Hematopoietic multipotent progenitor cell (in vitro differentiated cells): Measurements from ENCODE around the gene PCNT. TPM values are rescaled to one million over a fixed set of nuclear protein-coding genes. Genes with fewer than 3 reads are reported as not detected.

Source experiments
- DNase-seq, 3 donors: peaks; one replicate each; pipeline ENCODE4 v3.0.0-alpha.2; 2011 to 2015; ENCODE audit warnings: low read depth in 2 of 3, low spot score in 2 of 3
- total RNA-seq: library from RNA; depleted of rRNA; stranded (reverse); fragments of >200 nt; gene quantifications from one replicate; pipeline ENCODE4 v1.2.3, GENCODE V29; 2012

The PCNT gene
- total RNA-seq, 1 donor, result 36.9 TPM

DNA sequence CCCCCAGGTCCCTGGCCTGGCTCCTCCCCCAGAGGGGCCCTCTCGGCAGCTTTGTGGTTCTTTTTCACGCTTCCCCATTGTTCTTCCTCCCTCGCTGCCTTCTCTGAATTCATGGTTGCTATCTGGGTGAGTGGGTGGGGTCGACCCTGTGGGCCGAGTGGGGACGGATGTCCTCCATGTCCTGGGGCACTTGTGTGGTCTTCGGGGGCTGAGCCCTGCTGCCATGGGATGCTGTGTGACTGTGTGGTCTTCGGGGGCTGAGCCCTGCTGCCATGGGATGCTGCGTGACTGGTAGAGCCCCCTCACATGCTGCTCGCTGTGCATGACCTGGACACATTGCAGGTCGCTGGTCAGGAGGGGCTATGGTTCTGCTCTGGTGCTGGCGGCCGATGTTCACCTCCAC, 113.1 kb downstream of the PCNT start:
- DNase-seq, result no peak

DNA sequence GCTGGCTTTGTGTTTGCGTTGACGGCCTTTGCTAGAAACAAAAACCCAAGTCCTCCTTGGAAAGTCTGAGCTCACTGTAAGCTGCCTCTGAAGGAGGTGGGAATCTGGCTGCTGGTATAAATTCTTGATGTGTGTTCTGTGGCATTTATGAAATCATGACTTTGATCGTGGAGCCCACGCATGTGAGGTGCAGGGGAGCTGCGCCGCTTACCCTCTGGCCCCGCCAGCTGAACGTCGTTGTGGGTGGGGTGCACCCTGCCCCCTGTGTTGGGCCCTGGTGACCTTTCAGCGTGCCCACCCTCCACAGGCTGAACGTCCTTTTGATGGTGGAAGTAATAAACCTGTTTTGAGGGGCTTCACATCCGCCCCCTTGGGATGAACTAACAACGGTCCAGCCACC, 113.6 kb downstream of the PCNT start:
- no peak for DNase-seq

GRCh38 chr21:46438241-46438640, 114.3 kb downstream of the PCNT start:
- no peak for DNase-seq

DNA sequence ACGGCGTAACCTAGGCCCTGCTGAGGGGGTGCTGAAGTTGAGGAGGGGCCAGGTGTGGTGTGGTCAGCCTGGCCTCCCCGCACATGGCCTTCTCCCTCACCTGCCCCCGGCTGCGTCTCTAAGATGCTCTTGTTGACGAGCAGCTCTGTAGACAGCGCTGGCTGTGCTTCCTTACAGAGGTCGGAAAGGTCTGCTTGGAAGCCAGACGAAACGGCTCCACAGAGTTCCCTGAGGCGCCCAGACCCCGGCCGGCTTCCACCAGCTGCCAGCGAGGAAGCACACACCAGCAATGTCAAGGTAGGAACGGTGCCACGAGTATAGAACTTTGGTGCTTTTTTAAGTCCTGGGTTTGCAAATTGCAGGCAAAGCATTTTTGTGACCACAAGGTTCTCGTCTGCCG, 116.0 kb downstream of the PCNT start:
- DNase-seq, result no peak

- DNase-seq, result no peak
Measured at GRCh38 chr21:46441331-46441730, 117.4 kb downstream of the PCNT start.

DNA sequence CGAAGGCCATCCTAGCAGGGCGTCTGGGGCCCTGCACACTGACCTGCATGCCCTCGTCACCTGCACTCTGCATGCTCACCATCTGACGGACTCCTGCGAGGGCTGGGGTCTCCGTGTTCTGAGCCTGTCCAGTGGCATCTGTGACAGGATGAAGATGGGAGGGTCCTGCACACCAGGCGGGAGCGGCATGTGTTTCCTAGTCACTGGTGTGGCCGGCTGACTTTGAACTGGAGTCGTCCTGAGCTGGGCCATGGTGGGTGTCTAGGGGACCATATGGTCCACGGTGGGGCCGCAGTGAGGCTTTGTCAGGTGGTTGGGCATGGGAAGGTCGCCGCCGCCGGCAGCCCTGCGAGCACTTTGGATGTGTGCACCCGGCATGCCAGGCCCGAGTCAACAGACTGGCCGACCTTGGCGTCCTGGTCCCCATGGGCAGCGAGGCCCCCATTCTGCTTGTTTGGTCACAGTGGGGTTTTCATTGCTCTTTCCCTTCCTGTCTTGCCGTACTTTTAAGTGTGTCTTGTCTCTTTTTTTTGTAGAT, 118.1 kb downstream of the PCNT start:
- no peak for DNase-seq

DNA sequence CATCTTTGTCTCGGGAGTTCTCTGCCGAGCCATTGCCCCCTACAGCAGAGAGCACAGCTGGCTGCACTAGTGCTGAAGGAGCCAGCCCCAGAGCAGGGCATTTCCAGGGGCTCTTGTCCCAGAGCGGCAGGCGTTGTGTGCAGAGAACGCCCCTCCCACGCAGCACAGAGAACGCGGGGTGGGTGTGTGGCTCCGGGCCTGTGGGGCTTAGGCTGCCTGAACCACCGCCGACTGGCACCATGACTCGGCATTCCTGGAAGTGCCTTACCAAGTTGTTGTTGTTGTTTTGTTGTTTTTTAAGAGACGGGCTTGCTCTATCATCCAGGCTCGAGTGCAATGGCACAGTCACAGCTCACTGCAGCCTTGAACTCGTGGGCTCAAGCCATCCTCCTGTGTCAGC, 119.0 kb downstream of the PCNT start:
- peak in 1 of 3 donors; percentile 23 for DNase-seq

DNA sequence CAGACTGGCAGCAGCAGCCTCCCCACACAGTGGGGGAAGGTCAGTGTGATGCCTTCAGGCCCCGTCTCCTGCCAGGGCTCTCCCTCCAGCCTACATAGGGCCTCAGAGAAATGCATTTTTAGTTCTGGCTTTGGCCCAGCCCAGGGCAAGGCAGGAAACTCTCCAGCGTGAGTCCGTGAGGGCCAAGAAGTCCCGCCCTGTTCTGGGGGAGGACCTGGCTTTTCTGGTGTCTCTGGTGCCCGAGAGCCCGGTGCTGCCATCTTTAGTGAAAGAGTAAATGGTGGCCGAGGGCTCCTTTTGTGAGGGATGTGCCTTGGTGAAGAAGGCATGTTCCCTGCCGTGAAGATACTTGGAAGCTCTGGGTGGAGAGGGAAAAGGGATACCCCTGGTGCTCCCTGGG, 120.0 kb downstream of the PCNT start:
- DNase-seq, result no peak

- no peak for DNase-seq
Measured at GRCh38 chr21:46448108-46448507, 124.2 kb downstream of the PCNT start.

DNA sequence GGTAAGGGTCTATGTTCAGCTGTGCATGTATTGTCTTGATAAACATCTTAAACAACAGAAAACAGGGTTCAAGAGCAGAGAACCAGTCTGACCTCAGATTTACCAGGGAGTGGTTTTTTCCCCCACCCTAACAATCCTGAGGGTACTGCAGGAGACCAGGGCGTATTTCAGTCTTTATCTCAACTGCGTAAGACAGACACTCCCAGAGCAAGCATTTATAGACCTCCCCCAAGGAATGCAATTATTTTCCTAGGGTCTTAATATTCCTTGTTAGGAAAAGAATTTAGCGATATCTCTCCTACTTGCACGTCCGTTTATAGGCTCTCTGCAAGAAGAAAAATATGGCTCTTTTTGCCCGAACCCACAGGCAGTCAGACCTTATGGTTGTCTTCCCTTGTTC, 124.9 kb downstream of the PCNT start:
- peak in 1 of 3 donors; percentile 11 for DNase-seq

- no peak for DNase-seq
Measured at GRCh38 chr21:46452710-46453109, 128.8 kb downstream of the PCNT start.

- DNase-seq, result no peak
Measured at GRCh38 chr21:46454142-46454541, 130.2 kb downstream of the PCNT start.

GRCh38 chr21:46454634-46455390, 130.9 kb downstream of the PCNT start:
- DNase-seq, result no peak

- no peak for DNase-seq
Measured at GRCh38 chr21:46455575-46456385, 131.8 kb downstream of the PCNT start.

DNA sequence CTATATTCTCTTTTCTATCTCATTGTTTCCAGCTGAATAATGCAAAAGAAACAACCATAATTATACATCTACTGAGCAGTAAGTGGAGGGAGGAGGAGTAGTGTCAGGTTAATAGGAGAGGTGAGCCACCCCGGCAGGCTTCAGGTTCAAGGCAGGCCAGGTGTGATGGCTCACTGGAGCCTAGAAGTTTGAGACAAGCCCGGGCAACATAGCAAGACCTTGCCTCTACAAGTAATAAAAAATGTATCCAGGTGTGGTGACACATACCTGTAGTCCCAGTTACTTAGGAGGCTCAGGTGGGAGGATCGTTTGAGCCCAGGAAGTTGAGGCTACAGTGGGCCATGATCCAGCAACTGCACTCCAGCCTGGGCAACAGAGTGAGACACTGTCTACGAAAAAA, 132.8 kb downstream of the PCNT start:
- no peak for DNase-seq

GRCh38 chr21:46457801-46458314, 133.9 kb downstream of the PCNT start:
- DNase-seq, result peak in 1 of 3 donors; percentile 56

DNA sequence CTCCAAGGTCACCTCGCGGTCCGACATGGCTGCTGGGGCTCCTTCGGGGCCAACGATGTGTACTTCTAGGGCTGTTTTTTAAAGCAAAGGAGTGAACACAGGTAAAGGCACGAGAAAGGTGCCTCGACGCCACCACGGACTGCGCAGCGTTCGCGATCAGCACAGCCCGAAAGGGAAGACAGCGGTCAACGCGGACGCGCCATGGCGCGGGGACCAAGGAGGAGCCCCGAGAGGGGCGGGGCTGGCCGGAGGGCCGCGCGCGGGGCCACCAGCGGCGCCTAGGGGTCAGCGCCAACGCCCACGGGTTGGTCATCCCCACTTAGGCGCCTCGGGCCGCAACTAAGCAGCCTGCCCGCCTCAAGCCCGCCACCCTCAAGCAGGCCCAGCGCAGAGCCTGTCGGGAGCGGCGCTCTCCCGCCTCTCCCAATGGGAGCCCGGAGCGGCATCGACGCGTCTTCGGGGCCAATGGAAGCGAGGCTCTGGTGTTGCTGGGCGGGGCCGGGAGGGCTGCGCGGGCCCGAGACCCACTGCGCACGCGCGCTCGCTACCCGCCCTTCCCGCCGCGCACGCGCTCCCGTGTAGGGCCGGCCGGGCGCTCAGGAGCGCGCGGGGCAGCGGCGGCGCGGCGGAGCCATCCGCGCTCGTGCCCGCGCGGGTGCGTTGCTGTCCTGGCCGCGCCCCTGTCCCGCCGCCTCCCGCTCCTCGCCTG, 134.5 kb downstream of the PCNT start, which contains the start of gene DIP2A:
TSS of gene DIP2A (plus strand) at position 577 of the 709 bp plus-strand sequence. CDS start 241 bp downstream, outside the sequence.
- peak; percentile 93 to 98 (median 97) for DNase-seq

- DNase-seq, result no peak
Measured at GRCh38 chr21:46459024-46459355, 135.0 kb downstream of the PCNT start.

GRCh38 chr21:46459356-46460112, 135.6 kb downstream of the PCNT start:
- no peak for DNase-seq

DNA sequence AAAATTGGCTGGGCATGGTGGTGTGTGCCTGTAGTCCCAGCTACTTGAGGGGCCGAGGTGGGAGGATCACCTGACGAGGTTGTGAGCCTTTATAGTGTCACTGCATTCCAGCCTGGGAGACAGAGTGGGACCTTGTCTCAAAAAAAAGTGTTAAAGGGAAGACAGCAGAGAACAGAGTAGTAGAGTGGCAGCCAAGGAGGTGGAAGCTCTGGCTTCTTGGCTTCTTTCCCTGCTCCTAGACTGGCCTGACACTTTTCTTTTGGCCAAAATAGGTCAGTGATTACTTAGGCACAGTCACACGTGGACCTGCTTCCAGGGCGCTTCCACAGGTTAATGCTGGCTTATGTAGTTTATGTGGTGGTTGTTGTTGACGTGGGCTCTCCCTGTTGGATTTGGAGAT, 138.0 kb downstream of the PCNT start:
- DNase-seq, result no peak
